GDM1 (cell line): ENCODE measurements around the gene SCAPER.
"Not testable (repeated sequence)": the region's sequence is repeated elsewhere in the genome, so short reads cannot be mapped to it uniquely, and the experiment has no call there.

Source experiments
- DNase-seq: peaks from one replicate; lab custom pipeline; 2025; lab: John Stamatoyannopoulos, UW

SCAPER gene

DNA sequence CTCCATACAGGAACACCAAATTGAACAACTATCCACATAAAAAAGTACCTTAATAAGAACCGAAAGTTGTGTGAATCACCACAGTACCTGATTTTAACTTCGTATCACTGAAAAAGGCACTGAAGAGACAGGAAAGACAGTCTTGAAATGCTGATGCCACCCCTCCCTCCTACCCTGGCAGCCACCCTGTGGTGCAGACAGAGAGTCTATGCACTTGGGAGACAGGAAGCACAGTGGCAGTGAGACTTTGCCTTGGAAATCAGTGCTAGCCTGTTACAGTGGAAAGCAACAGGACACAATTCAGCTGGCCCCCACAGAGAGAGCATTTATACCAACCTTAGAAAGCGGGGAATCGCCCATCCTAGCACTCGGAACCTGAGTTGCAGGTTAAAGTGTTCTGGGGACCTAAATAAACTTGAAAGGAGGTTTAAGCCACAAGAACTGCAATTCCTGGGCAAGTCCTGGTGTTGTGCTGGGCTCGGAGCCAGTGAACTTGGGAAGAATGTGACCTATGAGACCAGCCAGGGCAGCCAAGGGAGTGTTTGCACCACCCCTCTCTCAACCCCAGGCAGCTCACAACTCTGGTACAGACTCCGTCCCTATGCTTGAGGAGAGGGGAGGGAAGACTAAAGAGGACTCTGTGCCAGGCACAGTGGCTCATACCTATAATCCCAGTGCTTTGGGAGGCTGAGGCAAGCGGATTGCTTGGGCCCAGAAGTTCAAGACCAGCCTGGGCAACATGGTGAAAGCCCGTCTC, 328.4 kb downstream of the SCAPER start:
- DNase-seq, result no peak

DNA sequence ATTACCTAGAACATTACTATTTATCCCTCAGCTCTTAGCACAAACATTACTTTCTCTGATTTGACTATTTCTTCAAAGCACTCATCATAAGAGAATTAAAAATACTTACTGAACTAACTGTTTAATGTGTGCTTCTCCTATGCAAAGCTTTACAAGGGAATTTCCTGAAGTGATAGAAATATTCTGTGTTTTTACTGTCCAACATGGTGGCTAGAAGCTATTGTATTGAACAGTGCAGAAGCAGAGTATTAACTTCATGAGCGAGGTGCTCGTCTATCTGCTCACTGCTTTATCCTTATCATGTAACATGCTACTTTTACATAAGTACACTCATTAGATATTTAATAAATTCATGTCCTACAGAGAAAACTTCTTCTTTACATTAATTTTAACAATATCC, 329.5 kb downstream of the SCAPER start:
- DNase-seq, result no peak

DNA sequence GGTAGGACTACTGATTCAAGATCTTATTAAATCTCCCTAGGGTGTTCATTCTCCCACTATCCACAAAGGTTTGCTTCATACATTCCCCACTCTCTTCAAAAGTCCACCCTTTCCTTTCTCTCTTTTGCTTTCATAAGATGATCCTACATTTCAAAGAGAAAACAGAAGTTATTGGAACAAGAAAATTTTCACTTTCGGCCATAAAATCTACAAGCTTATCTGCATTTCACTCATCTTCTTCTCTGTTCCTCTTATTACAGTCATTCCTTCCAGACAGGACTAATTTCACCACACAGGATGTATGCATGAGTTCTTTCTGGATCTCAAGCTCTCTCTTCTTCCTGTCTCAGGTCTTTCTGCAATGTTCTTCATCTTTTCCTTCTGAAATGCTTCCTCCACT, 329.9 kb downstream of the SCAPER start:
- DNase-seq, result no peak

DNA sequence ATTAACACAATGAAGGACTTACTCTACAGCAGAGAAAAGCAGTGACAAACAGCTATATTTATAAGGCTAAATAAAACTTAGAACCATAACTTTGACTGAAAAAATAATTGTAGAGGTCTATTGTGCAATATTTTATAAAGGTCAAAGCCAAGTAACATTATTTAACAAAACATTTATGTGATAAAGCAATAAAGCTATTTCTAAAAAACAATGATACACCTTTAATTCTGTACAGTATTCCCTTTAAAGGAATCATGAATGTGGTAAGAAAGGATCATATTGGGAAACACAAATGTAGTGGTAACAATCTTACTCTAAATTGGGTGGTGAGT, 332.2 kb downstream of the SCAPER start:
- DNase-seq, result no peak

DNA sequence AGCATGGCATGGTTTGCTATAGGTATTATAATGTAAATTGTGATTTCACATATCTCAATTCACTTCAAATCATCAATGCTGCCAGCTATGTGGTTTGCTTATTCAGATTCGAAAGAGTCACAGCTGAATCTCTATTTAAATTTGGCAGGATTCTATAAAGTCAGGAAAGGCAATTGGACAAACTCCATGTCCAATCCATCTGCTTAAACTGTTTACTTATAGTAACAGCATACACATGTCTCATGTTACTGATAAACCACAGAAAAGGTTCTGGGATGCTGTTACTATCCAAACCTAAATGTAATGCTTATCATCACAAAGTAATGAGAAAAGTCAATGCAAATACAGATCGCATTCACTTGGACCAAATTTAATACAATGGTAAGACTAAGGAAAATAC, 338.9 kb downstream of the SCAPER start:
- no peak for DNase-seq

DNA sequence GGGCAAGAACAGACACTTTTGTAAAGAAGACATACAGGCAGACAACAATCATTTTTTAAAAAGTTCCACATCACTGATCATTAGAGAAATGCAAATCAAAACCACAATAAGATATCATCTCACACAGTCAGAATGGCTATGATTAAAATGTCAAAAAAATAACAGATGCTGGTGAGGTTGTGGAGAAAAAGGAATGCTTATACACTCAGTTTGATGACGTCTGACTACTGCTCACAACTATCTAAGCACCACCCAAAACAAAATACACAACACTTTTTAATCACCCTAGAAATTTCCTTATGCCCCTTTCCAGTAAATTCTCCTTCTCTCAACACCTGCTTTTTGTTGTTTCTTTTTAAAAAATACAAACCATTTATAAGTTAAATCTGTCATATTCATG, 339.8 kb downstream of the SCAPER start:
- DNase-seq, result no peak

DNA sequence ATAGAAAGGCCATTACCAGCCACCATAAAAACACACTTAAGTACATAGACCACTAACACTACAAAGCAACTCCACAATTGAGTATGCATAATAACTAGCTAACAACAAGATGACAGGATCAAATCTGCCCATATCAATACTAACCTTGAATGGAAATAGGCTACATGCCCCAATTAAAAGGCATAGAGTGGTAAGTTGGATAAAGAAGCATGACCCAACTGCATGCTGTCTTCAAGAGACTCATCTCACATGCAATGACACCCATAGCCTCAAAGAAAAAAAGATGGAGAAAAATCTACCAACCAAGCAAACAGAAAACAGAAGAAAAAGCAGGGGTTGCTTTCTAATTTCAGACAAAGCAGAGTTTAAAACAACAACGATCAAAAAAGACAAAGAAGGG, 349.9 kb downstream of the SCAPER start:
- no peak for DNase-seq

DNA sequence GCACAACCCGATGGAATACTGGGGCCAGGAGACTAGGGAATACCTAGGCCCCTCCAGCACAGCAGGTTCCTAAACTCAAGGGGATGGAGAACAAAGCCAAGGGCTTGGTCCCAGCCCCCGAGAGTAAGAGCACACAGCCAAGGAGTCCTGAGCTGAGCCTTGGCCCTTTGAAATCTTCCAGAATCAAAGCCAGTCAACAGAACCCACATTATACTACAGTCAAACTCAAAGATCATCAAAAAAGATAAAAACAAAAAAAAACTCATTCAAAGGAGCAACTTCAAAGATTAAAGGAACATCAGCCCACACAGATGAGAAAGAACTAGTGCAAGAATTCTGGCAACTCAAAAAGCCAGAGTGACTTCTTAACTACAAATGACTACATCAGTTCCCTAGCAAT, 351.6 kb downstream of the SCAPER start:
- no peak for DNase-seq

DNA sequence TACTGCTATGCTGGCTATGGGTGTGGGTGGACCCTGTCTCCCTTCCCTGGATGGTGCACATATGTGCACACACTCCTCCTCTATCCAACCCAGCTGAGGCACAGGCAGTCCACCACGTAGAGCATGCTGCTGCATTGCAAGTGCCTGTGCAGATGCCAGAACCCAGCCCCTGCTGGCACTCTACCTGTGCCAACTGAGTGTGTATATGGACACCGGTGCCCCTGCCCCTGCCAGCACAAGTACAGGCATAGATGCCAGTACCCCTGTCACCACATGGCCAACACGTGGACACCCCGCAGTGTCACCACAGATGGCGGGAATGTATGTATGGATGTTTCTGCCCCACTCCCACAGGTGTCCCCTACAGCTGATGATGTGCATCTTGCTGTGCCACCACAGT, 352.0 kb downstream of the SCAPER start:
- no peak for DNase-seq

DNA sequence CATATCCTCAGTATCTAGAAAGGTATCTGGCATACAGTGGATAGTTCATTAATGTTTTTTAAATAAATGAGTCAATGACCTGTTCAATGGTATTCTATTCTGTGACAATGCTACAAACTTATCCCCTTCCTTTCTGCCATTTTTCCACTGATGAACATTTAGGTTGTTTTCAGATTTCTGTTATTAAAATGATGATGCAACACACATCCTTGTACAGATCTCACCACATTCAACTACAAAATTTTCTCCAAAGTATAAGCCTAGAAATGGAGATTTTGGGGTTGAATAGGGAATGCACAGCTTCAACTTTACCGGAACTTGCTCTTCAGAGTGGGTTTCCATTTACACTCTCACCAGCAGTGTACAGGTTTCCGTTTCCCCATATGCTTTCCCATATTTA, 358.3 kb downstream of the SCAPER start:
- DNase-seq, result no peak

DNA sequence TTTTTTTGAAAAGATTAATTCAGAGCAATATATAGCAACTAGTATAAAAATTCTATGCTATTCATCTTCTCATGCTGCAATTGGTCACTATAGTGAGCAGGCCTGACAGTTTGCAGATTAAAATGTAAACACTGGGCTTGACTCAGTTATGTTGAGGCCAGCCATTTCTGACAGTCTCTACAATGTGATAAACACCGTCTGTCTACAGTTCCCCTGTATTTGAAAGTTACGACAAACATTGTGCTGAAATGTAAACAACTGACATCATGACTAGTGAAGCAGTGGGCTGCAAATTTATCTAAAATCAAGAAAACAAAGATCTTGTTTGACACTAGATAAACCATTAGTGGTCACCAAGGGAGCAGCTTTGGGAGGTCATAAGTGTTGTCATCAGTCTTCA, 371.1 kb downstream of the SCAPER start:
- DNase-seq, result no peak

DNA sequence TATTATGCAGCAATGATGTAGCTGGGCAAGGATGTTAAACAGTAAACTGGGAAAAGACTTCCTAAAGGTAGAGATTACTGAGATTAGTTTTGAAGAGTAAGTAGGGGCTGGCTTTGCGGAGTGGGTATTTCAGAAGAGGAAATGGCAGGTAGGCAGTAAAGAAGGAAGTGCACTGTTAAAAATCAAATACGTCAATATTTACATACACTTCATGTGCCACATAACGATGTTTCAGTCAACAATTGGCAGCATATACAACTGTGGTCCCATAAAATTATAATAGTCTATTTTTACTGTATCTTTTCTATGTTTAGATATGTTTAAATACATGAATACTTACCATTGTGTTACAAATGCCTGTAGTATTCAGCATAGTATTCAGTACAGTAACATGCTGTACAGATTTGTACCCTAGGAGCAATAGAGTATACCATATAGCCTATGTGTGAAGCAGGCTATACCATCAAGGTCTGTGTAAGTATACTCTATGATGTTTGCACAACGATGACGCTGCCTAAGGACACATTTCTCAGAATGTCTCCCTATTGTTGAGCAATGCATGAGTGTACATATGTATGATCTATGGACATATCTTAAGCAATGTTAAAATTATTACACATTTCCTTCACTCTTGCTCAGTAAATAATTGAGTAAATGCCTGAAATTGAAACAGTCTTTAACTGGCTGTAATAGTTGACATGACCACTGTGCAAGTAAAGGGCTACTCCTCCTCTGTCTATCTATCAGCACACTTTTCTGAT, 371.9 kb downstream of the SCAPER start:
- no peak for DNase-seq

DNA sequence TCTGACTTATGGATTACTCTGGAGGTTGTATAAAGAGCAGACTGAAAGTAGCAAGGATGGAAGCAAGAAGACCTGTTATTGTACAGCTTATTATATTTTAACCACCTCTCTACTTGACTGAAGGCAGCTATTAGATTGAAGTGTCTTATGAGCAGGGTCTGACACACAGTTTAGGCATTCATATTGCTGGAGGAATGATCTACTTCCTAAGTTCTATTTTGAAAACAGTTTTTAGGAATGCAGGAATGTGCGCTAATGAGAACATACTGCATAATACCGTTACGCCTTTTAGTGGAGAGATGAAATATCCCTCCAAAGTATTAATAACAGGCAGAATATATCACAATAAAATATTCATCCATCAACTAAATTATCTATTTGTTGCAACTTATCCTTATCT, 375.2 kb downstream of the SCAPER start:
- no peak for DNase-seq

DNA sequence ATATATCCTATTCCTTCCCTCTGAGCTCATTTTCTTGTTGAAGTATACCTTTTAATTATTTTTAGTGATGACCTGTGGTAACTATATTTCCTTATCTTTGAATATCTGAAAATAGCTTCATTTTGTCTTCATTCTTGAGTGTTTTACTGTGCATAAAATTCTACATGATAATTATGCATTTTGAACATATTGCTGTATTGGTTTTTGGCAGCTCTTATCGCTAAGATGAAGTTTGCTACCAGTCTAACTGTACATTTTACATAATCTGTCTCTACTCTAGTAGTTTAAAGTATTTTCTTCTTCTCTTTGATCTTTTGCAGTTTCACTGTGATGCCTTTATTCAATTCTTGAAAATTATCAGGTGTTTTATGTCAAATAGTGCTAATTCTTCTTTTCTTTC, 379.0 kb downstream of the SCAPER start:
- no peak for DNase-seq

DNA sequence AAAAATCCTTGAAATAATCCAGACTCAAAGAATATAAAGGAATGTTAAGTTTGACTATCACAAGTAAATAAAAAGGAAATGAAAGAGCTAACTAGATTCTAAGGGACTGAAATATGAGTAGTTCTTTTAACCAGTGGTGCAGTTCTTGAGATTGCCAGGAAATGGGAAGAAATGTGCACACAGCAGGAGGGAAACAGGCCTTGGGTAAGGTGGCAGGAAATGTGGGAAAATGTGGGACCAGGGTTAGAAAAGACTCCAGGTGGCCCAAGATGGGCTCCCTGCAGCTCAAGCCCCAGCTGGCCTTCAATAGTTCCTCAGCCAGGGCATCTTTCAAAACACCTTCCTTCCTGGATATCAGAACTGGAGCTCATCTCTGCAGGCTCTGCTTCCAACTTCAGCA, 387.2 kb downstream of the SCAPER start:
- DNase-seq, result no peak

DNA sequence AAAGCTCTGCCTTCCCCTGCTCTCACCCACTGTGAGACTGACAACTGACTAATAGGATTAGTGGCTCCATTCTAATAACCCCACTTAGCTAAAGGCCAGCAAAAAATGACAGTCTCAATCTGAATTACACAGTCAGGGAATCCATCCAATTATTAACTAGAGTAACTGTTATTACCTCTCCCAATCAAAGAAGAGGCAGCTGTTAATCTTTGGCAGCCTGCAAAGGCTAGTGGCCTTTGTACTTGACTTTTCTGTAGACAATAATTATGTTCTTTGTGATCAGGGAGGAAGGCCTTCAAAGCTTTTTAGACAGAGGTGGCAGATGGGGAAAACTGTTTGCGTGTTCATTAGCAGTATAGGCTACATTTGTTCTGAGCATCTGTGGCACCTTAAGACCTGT, 390.9 kb downstream of the SCAPER start:
- DNase-seq, result no peak

DNA sequence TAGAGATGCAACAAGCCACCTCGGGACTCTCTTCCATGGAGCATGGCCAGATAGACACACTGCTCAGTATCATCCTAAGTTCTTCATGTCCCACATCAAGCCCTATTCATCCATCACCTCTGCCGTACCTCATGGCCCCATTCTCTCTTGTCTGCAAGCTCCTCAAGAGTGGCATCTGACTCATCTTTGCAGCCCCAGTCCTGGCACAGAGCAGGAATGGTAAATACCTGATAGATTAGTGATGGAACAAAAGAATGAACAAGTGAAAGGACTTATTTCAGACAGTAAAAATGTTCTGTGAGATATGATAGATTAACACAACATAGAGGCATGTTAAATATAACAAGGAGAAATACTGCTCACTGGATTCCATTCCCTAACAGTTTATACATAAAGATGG, 392.2 kb downstream of the SCAPER start:
- DNase-seq, result no peak

DNA sequence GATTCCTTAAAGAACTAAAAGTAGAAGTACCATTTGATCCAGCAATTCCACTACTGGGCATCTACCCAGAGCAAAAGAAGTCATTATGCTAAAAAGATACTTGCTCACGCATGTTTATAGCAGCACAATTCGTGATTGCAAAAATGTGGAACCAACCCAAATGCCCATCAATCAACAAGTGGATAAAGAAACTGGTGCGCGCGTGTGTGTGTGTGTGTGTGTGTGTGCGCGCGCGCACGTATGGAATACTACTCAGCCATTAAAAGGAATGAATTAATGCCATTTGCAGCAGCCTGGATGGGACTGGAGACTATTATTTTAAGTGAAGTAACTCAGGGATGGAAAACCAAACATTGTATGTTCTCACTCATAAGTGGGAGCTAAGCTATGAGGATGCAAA, 394.5 kb downstream of the SCAPER start:
- not testable (repeated sequence) for DNase-seq

DNA sequence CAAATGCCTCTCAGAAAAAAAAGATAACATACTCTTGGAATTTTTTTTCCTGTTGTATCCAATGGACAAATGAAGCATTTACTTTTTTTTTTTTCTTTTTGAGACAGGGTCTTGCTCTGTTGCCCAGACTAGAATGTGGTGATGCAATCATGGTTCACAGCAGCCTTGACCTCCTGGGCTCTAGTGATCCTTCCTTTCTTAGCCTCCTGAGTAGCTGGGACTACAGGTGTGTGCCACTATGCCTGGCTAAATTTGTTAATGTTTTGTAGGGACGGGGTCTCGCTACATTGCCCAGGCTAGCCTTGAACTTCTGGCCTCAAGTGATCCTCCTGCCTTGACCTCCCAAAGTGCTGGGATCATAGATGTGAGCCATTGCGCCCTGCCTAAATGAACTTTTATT, 401.3 kb downstream of the SCAPER start:
- no peak for DNase-seq

DNA sequence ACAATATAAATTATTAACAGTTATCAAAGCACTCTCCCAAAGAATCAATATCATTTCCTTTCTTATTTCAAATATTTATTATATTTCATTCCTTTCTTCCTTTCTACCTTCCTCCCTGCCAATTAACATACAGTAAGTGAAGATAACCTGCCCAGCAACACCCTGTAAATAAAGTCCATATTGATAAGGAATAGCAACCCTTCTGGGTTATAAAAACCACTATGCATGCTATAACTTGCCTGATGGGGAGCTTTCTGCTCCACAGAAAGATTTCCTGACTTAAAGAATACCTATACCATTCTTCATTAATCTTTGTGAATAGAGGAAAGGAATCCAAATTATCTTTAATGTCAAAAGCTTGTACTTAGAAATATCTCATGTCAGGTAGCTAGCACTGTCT, 402.0 kb downstream of the SCAPER start:
- DNase-seq, result no peak

DNA sequence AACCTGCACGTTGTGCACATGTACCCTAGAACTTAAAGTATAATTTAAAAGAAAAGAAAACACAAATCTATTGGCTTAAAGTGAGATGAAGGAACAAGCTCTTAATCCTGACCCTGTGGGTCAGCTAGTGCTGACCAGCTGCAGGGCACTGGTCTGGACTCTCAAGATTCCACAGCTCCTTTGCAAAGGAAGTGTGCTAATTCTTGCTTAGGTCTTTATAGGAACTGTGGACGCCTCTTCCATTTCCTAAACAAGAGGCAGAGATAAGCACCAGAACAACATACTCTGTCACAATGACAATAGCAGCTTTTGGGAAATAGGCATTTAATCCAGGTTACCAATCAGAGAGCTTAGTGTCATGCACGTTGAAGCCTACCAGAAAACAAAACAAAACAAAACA, 402.5 kb downstream of the SCAPER start:
- no peak for DNase-seq

DNA sequence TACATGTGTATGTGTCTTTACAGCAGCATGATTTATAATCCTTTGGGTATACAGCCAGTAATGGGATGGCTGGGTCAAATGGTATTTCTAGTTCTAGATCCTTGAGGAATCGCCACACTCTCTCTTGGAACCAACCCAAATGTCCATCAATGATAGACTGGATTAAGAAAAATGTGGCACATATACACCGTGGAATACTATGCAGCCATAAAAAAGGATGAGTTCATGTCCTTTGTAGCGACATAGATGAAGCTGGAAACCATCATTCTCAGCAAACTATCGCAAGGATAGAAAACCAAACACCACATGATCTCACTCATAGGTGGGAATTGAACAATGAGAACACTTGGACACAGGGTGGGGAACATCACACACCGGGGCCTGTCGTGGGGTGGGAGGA, 403.0 kb downstream of the SCAPER start:
- not testable (repeated sequence) for DNase-seq

DNA sequence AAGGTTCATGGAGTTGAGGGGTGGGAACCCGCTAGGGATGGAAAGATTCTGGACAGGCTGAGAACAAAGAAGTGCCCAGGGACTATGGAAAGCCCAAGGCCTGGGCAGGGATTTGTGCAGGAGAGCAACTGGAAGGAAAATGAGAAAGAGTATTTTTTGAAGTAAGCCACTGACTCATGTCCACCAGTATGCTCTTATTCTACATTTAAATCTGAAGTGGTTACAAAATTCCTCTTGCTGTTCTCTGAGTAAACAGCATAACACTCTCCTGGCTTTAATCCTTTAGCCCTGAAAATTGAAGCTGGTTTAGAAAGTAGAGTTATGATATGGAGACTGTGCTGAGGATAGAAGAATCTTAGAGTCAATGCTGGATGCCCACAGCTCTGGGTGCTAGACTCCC, 403.4 kb downstream of the SCAPER start:
- no peak for DNase-seq

DNA sequence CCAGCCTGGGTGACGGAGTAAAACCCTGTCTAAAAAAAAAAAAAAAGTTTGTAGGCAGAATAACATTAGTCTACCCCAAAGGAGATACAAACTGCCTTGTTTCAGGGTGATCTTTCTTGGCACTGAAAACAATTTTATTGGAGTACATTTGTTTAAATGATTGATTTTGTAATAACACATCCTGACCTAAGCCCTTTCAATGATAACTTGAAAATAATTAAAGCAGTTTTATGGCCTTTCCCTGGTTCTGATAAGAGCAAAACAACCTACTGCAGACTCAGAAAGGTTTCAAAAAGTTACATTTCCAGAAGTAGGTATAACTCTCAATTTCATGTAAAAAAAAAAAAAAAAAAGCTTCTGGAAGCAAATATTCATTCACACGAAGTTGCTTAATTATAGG, 404.1 kb downstream of the SCAPER start:
- no peak for DNase-seq
